CD4-positive, alpha-beta T cell (primary cell): ENCODE results near the gene MBNL2. TPM values are rescaled to one million over a fixed set of nuclear protein-coding genes. Genes with fewer than 3 reads are reported as not detected.

Experiments
- ATAC-seq: fragments of 200-7000 bp; cut with Tn5 transposase; one replicate; pipeline ENCODE4 v1.10.0; 2022; ENCODE audit warnings: mild to moderate bottlenecking; ENCODE audit not compliant: poor library complexity
- CTCF ChIA-PET: fragments of 350-600 bp; sonication (Branson Sonifier 250); formaldehyde crosslinking; loops from one replicate; lab custom pipeline; 2021; ENCODE audit warnings: antibody characterized with exemption, inconsistent platforms; lab: Charles Lee
- POLR2A ChIA-PET: fragments of 350-600 bp; sonication (Branson Sonifier 250); formaldehyde crosslinking; loops from one replicate; lab custom pipeline; 2021; ENCODE audit warnings: antibody characterized with exemption, inconsistent platforms; lab: Charles Lee
- DNase-seq, 14 experiments: peaks; one replicate each; pipeline ENCODE4 v3.0.0-alpha.2; 2013 to 2020; ENCODE audit warnings: mixed read lengths in 2 of 14
- H3K27ac ChIP-seq, 2 donors: one replicate each; pipeline versions ENCODE4 v1.5.1 to v1.7.0; 2013; ENCODE audit warnings: low read length in 2 of 2, low read depth in 1 of 2, mild to moderate bottlenecking in 1 of 2
- H3K27me3 ChIP-seq, 2 experiments: 1 replicate in 1 of 2; 2 replicates in 1 of 2; pipeline versions ENCODE4 v1.6.1 to v1.7.0; 2013; ENCODE audit warnings: low read length in 2 of 2, control low read depth in 1 of 2, mild to moderate bottlenecking in 1 of 2, moderate library complexity in 1 of 2; ENCODE audit not compliant: insufficient read depth in 2 of 2, control insufficient read depth in 1 of 2
- H3K36me3 ChIP-seq: one replicate; pipeline ENCODE4 v1.6.1; 2013; ENCODE audit warnings: low read length, control low read depth; ENCODE audit not compliant: insufficient read depth
- H3K4me1 ChIP-seq: one replicate; pipeline ENCODE4 v1.6.1; 2013; ENCODE audit warnings: low read length, control low read depth; ENCODE audit not compliant: insufficient read depth
- H3K4me3 ChIP-seq: one replicate; pipeline ENCODE4 v1.5.1; 2013; ENCODE audit warnings: mild to moderate bottlenecking, low read length, moderate library complexity
- H3K9me3 ChIP-seq, 2 experiments: 1 replicate in 1 of 2; 2 replicates in 1 of 2; pipeline versions ENCODE4 v1.6.1 to v1.7.0; 2013; ENCODE audit warnings: low read length in 2 of 2, mild to moderate bottlenecking in 2 of 2, control low read depth in 1 of 2, moderate library complexity in 1 of 2; ENCODE audit not compliant: control insufficient read depth in 1 of 2, insufficient read depth in 1 of 2
- H3K27ac Mint-ChIP-seq: one replicate; pipeline ENCODE4 v1.8.0; 2020; ENCODE audit warnings: mixed read lengths
- H3K27me3 Mint-ChIP-seq: one replicate; pipeline ENCODE4 v1.8.0; 2021; ENCODE audit warnings: mixed read lengths
- H3K36me3 Mint-ChIP-seq: one replicate; pipeline ENCODE4 v1.8.0; 2021; ENCODE audit warnings: low read depth, mixed read lengths
- H3K4me1 Mint-ChIP-seq: one replicate; pipeline ENCODE4 v1.8.0; 2021; ENCODE audit warnings: low read depth, mixed read lengths
- H3K4me3 Mint-ChIP-seq: one replicate; pipeline ENCODE4 v1.8.0; 2020; ENCODE audit warnings: mild to moderate bottlenecking, mixed read lengths
- H3K9me3 Mint-ChIP-seq: one replicate; pipeline ENCODE4 v1.8.0; 2020; ENCODE audit warnings: mixed read lengths
- intact Hi-C, 2 experiments: fragments of 100-400 bp; cut with DNase I in 1 of 2; cut with micrococcal nuclease in 1 of 2; formaldehyde crosslinking; loops; one replicate each; pipeline versions ENCODE4 v1.15.1 to v1.9.0; 2023 to 2025; cut with DNase I, micrococcal nuclease
- total RNA-seq, 174 experiments: library from RNA in 2 of 174; stranded (reverse) in 2 of 174; gene quantifications; one replicate each; pipeline ENCODE4 v1.2.3 and lab custom pipeline; 2021 to 2026
- TF ChIP-seq, protein P1 (sequence below): fragments of 200-600 bp; IDR thresholded peaks from one replicate; pipeline ENCODE4 v1.8.0; 2022; ENCODE audit warnings: antibody characterized with exemption, mild to moderate bottlenecking

MBNL2 gene
- total RNA-seq, 2 experiments from 2014 or later: 35.9 to 36.0 TPM

DNA sequence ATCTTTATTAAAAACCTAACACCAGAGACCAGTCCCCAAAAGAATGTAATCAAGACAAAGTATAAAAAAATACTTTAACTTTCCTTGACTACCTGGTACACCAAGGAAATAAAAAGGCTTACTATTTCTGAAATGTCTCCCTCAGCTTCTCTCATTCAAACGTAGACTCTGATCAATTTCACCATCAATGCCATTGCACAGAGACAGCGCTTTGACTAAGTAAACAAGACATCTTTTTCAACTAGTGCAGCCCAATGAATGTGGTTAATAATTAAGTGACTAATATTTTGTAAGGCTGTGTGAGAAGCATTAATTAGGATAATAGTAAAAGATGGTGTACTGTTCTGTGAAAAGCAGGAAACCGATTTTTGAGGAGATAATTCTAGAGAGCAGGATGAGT, 204.6 kb downstream of the MBNL2 start:
- no peak overlapping the region for H3K27ac ChIP-seq
- Mint-ChIP-seq H3K4me1 (no peaks in the 10 kb centered on the region), H3K4me3 (no peak overlapping the region), H3K27me3 (peaks cover 9% of the 10 kb centered on the region), H3K36me3 (no peaks in the 10 kb centered on the region), H3K9me3 (no peaks in the 10 kb centered on the region), H3K27ac (no peak overlapping the region)
- intact Hi-C loops: no loop called here
- no peaks in the 10 kb centered on the region for H3K36me3 ChIP-seq
- ATAC-seq (no peak), DNase-seq (no peak)
- CTCF ChIA-PET: no interaction called here
- no peaks in the 10 kb centered on the region for H3K9me3 ChIP-seq
- H3K4me3 ChIP-seq: no peak overlapping the region
- POLR2A ChIA-PET: no interaction called here
- TF ChIP-seq, protein P1, sequence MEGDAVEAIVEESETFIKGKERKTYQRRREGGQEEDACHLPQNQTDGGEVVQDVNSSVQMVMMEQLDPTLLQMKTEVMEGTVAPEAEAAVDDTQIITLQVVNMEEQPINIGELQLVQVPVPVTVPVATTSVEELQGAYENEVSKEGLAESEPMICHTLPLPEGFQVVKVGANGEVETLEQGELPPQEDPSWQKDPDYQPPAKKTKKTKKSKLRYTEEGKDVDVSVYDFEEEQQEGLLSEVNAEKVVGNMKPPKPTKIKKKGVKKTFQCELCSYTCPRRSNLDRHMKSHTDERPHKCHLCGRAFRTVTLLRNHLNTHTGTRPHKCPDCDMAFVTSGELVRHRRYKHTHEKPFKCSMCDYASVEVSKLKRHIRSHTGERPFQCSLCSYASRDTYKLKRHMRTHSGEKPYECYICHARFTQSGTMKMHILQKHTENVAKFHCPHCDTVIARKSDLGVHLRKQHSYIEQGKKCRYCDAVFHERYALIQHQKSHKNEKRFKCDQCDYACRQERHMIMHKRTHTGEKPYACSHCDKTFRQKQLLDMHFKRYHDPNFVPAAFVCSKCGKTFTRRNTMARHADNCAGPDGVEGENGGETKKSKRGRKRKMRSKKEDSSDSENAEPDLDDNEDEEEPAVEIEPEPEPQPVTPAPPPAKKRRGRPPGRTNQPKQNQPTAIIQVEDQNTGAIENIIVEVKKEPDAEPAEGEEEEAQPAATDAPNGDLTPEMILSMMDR: no peak
- H3K27me3 ChIP-seq: no peaks in the 10 kb centered on the region
- no peaks in the 10 kb centered on the region for H3K4me1 ChIP-seq

DNA sequence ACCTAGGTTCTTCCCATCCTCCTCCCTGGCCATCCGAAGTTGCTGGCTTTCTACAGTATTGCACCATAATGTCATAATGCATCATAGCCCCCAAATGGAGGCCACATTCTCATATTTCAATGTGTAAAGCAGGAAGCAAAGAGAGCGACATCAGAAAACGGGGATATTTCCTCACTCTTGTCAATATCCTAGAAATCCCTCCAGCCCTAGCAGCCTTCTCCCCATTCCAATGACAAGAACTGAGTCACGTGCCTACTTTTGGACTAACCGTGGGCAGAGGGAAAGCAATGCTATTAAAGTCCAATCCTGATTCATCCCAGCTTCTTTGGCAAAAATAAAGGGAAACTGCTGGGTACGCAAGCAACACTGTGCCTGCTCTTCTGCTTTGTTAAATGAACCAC, 207.5 kb downstream of the MBNL2 start:
- H3K27me3 ChIP-seq: no peaks in the 10 kb centered on the region
- TF ChIP-seq, protein P1: no peak
- no peaks in the 10 kb centered on the region for H3K36me3 ChIP-seq
- no peak for DNase-seq
- peaks cover 6% of the 10 kb centered on the region for H3K27me3 Mint-ChIP-seq
- POLR2A ChIA-PET: no interaction called here
- intact Hi-C loops: loop anchor here (5.0 to 10.0 kb wide), 3 partner anchors 205 to 1752 kb away; partner anchors contain the start of genes DNAJC3 (in 2 of the 2) and MBNL2 (in 2 of the 2)
- H3K27ac ChIP-seq: no peak overlapping the region
- H3K4me3 ChIP-seq: no peak overlapping the region
- CTCF ChIA-PET: no interaction called here
- H3K36me3 Mint-ChIP-seq: peaks cover 18% of the 10 kb centered on the region
- H3K4me1 Mint-ChIP-seq: peaks cover 7% of the 10 kb centered on the region
- H3K9me3 ChIP-seq: no peaks in the 10 kb centered on the region
- no peak overlapping the region for H3K4me3 Mint-ChIP-seq
- H3K9me3 Mint-ChIP-seq: no peaks in the 10 kb centered on the region
- H3K27ac Mint-ChIP-seq: no peak overlapping the region
- ATAC-seq: no peak
- peaks cover 10% of the 10 kb centered on the region for H3K4me1 ChIP-seq

DNA sequence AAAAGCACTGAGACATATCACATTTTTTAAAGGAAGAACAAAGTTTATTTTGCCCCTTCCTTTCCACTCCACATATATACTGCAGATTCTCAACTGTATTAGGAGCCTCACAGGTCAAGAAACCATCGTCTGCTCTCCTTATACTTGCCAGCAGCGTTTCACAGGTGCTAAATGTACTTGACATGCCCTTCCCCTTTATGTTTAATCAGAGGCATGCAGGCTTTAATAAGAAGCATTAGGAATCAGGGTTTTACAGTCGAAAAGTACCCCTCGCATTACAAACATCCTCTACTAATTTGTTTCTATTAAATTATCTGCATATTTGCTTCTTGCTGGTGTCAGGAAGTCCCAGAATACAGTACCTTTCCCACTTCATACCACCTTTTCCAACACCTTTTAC, 208.2 kb downstream of the MBNL2 start:
- TF ChIP-seq, protein P1: no peak
- no peaks in the 10 kb centered on the region for H3K36me3 ChIP-seq
- H3K4me3 ChIP-seq: no peak overlapping the region
- CTCF ChIA-PET: no interaction called here
- peaks cover 13% of the 10 kb centered on the region for H3K4me1 ChIP-seq
- POLR2A ChIA-PET: no interaction called here
- Mint-ChIP-seq H3K4me1 (peaks cover 13% of the 10 kb centered on the region), H3K36me3 (peaks cover 18% of the 10 kb centered on the region), H3K27ac (no peak overlapping the region), H3K9me3 (no peaks in the 10 kb centered on the region), H3K27me3 (peaks cover 6% of the 10 kb centered on the region), H3K4me3 (no peak overlapping the region)
- no peaks in the 10 kb centered on the region for H3K27me3 ChIP-seq
- H3K27ac ChIP-seq: no peak overlapping the region
- DNase-seq: no peak
- no peak for ATAC-seq
- no peaks in the 10 kb centered on the region for H3K9me3 ChIP-seq
- intact Hi-C loops: loop anchor here (5.0 to 10.0 kb wide), 3 partner anchors 205 to 1753 kb away; partner anchors contain the start of genes DNAJC3 (in 2 of the 2) and MBNL2 (in 2 of the 2)
